Endothelial cell of umbilical vein (primary cell): ENCODE measurements around the gene KRTAP13-4.

Experiments used
- CTCF ChIP-seq, 2 donors: IDR thresholded peaks; 1 replicate in 1 of 2; 2 replicates in 1 of 2; pipeline ENCODE4 v1.5.1; 2011; ENCODE audit warnings: low read length in 2 of 2, mild to moderate bottlenecking in 2 of 2, moderate library complexity in 2 of 2, control low read depth in 1 of 2, inconsistent platforms in 1 of 2, low read depth in 1 of 2; ENCODE audit not compliant: insufficient read depth in 1 of 2; ENCODE audit errors: extremely low read depth in 1 of 2
- EZH2 ChIP-seq: IDR thresholded peaks from 2 replicates; pipeline ENCODE4 v1.6.1; 2012; ENCODE audit warnings: borderline replicate concordance, low read depth, mild to moderate bottlenecking, moderate library complexity, low read length, inconsistent platforms; ENCODE audit not compliant: severe bottlenecking
- GATA2 ChIP-seq: IDR thresholded peaks from 2 replicates; pipeline ENCODE4 v1.7.0; 2011; ENCODE audit warnings: low read depth, mild to moderate bottlenecking, moderate library complexity, mixed read lengths, low read length; ENCODE audit not compliant: insufficient read length, insufficient read depth
- JUN ChIP-seq: IDR thresholded peaks from 2 replicates; pipeline ENCODE4 v1.6.1; 2011; ENCODE audit warnings: borderline replicate concordance, low read depth; ENCODE audit not compliant: insufficient read length, insufficient read depth
- MAX ChIP-seq: IDR thresholded peaks from 2 replicates; pipeline ENCODE4 v1.6.1; 2011; ENCODE audit not compliant: insufficient read depth, insufficient read length
- MYC ChIP-seq: IDR thresholded peaks from one replicate; pipeline ENCODE4 v1.6.1; 2011; ENCODE audit warnings: mild to moderate bottlenecking, low read depth, low read length
- POLR2A ChIP-seq: IDR thresholded peaks from 2 replicates; pipeline ENCODE4 v1.6.1; 2012; ENCODE audit warnings: low read depth, mild to moderate bottlenecking, control low read depth, low read length
- POLR2AphosphoS5 ChIP-seq: IDR thresholded peaks from 2 replicates; pipeline ENCODE4 v1.6.1; 2012; ENCODE audit warnings: low read depth, mild to moderate bottlenecking, control low read depth, low read length, moderate library complexity; ENCODE audit not compliant: insufficient read depth

GRCh38 chr21:30408782-30409494 lies 21.1 kb upstream of the KRTAP13-4 start:
- TF ChIP-seq CTCF (IDR thresholded peaks at IDR 0.05; ENCODE audit: extremely low read depth in 1 of 2, insufficient read depth in 1 of 2, low read depth in 1 of 2, low read length in 2 of 2) (no peak), POLR2A (no peak), GATA2 (no peak), JUN (no peak), MAX (no peak), EZH2 (no peak), POLR2AphosphoS5 (no peak), MYC (no peak)
